Measurements from ENCODE around the gene TCTN2. TPM values are rescaled to one million over a fixed set of nuclear protein-coding genes. Genes with fewer than 3 reads are reported as not detected.

Gene TCTN2
- total RNA-seq, 1 experiment from 2014 or later = 12.1 TPM

DNA sequence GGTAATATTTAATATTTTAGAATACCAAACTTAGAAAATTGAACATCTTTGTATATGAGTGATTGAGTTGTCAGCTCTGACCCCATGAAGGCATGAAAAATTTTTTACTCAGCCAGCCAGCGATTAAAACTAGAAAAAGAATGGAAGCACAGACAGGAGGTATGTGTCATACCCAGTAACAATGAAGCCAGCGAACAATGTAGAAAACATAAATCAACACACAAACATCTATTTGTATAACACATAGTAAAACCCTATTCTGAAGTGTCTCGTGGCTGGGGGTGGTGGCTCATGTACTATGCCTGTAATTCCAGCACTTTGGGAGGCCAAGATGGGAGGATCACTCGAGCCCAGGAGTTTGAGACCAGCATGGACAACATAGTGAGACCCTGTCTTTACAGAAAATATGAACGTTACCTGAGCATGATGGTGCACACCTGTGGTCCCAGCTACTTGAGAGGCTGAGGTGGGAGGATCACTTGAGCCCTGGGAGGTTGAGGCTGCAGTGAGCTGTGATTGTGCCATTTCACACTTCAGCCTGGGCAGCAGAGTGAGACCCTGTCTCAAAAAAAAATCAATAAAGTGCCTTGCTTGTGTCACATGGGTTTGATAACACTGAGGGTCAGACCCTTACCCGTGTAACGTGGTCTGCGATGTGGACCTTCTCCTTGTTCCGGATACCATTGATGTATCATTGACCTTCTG, 5.9 kb downstream of the TCTN2 start:
- CTCF ChIA-PET = no interaction called here
- no TSS peak for BruUV-seq (replicated peaks)
- Histone ChIP-seq H3K9me3 (ENCODE audit: control insufficient read depth in 1 of 2, insufficient read depth in 1 of 2, low read depth in 1 of 2, low read length in 2 of 2) (no peaks in the 10 kb centered on the region), H3K4me1 (ENCODE audit: control insufficient read depth in 1 of 2, insufficient read depth in 2 of 2, low read length in 2 of 2) (peaks cover 1 to 4% of the 10 kb centered on the region in 2 experiments), H3K27me3 (ENCODE audit: insufficient read depth, low read length) (no peaks in the 10 kb centered on the region), H3K9ac (ENCODE audit: low read length) (no peak overlapping the region), H3K4me3 (replicated peaks in 1 of 2; ENCODE audit: low read depth in 1 of 2, low read length in 2 of 2) (no peak overlapping the region), H4K20me1 (ENCODE audit: insufficient read depth) (no peaks in the 10 kb centered on the region), H3K27ac (ENCODE audit: low read depth, low read length) (no peak overlapping the region), H2AFZ (ENCODE audit: low read depth, low read length, poor library complexity, severe bottlenecking) (no peak overlapping the region), H3K9me2 (ENCODE audit: insufficient read depth) (no peaks in the 10 kb centered on the region), H3K79me2 (ENCODE audit: insufficient read depth, low read length) (no peaks in the 10 kb centered on the region), H3K4me2 (ENCODE audit: low read length) (no peak overlapping the region), H3K36me3 (ENCODE audit: control insufficient read depth in 1 of 2, insufficient read depth in 2 of 2, low read length in 2 of 2) (peaks cover 4 to 6% of the 10 kb centered on the region in 2 experiments; a peak in 1 of 4 replicates)
- DNase-seq (ENCODE audit: low read depth, low spot score) (no peak), ATAC-seq (no peak)
- intact Hi-C loops (cut with micrococcal nuclease) = no loop called here
- RAD21 ChIA-PET (ENCODE audit: low non-redundant PET in 1 of 2, low total read pairs in 2 of 2, uncharacterized antibody in 2 of 2, unreplicated experiment in 2 of 2) = no interaction called here
- TF ChIP-seq SRF (IDR thresholded peaks at IDR 0.05; ENCODE audit: low read depth) = no peak
- POLR2A ChIA-PET = no interaction called here

DNA sequence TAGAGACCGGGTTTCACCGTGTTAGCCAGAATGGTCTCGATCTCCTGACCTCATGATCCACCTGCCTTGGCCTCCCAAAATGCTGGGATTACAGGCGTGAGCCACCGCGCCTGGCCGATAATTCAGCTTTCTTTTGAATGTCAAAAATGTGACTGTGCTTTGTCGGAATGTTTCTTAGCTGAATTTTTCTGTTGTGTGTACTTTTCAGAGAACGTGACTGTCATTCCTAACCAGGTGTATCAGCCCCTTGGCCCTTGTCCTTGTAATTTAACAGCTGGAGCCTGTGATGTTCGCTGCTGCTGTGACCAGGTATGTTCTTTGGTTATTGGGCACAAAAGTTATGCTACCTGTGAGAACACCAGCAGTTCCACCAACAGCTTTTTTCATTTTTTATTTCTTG, 8.1 kb downstream of the TCTN2 start:
- DNase-seq (ENCODE audit: low read depth, low spot score) = no peak
- H4K20me1 ChIP-seq (ENCODE audit: insufficient read depth) = no peaks in the 10 kb centered on the region
- H3K36me3 ChIP-seq (ENCODE audit: control insufficient read depth in 1 of 2, insufficient read depth in 2 of 2, low read length in 2 of 2) = peaks cover 4% of the 10 kb centered on the region in 2 experiments; a peak in 1 of 4 replicates
- no peak overlapping the region for H3K9ac ChIP-seq (ENCODE audit: low read length)
- no peaks in the 10 kb centered on the region for H3K9me3 ChIP-seq (ENCODE audit: control insufficient read depth in 1 of 2, insufficient read depth in 1 of 2, low read depth in 1 of 2, low read length in 2 of 2)
- H3K27ac ChIP-seq (ENCODE audit: low read depth, low read length) = no peak overlapping the region
- no peaks in the 10 kb centered on the region for H3K4me1 ChIP-seq (ENCODE audit: control insufficient read depth in 1 of 2, insufficient read depth in 2 of 2, low read length in 2 of 2)
- H3K4me2 ChIP-seq (ENCODE audit: low read length) = no peak overlapping the region
- no peak overlapping the region for H2AFZ ChIP-seq (ENCODE audit: low read depth, low read length, poor library complexity, severe bottlenecking)
- intact Hi-C loops (cut with micrococcal nuclease) = no loop called here
- no peaks in the 10 kb centered on the region for H3K9me2 ChIP-seq (ENCODE audit: insufficient read depth)
- TF ChIP-seq, protein P1, sequence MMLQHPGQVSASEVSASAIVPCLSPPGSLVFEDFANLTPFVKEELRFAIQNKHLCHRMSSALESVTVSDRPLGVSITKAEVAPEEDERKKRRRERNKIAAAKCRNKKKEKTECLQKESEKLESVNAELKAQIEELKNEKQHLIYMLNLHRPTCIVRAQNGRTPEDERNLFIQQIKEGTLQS (IDR thresholded peaks at IDR 0.05) = no peak
- TF ChIP-seq ZFX (IDR thresholded peaks at IDR 0.05) = no peak
- ChIA-PET CTCF (no interaction called here), RAD21 (ENCODE audit: low non-redundant PET in 1 of 2, low total read pairs in 2 of 2, uncharacterized antibody in 2 of 2, unreplicated experiment in 2 of 2) (no interaction called here), POLR2A (no interaction called here)
- no peaks in the 10 kb centered on the region for H3K79me2 ChIP-seq (ENCODE audit: insufficient read depth, low read length)
- no peak for ATAC-seq
- no peak overlapping the region for H3K4me3 ChIP-seq (replicated peaks in 1 of 2; ENCODE audit: low read depth in 1 of 2, low read length in 2 of 2)
- no TSS peak for BruUV-seq (replicated peaks)
- H3K27me3 ChIP-seq (ENCODE audit: insufficient read depth, low read length) = no peaks in the 10 kb centered on the region

Measured in HCT116 (cell line).